Esophagus muscularis mucosa (tissue), 4 donors: ENCODE results near the gene ANKS1A.

Experiments
- EP300 ChIP-seq: sonication (generic); formaldehyde crosslinking; IDR thresholded peaks from one replicate; pipeline ENCODE4 v1.6.1; 2017; ENCODE audit warnings: antibody characterized with exemption
- POLR2A ChIP-seq: fragments of 450-650 bp; IDR thresholded peaks from one replicate; pipeline ENCODE4 v1.6.1; 2017; ENCODE audit warnings: antibody characterized with exemption, moderate library complexity, mild to moderate bottlenecking, low read depth
- POLR2AphosphoS5 ChIP-seq, 2 donors: sonication (generic); formaldehyde crosslinking; IDR thresholded peaks; one replicate each; pipeline ENCODE4 v1.6.1; 2017; ENCODE audit warnings: antibody characterized with exemption in 2 of 2
- TF ChIP-seq, protein P1 (sequence below), 3 experiments: fragments of 200-600 bp in 2 of 3; fragments of 450-650 bp in 1 of 3; sonication (generic) in 2 of 3; IDR thresholded peaks; one replicate each; pipeline ENCODE4 v1.5.1; 2017 to 2019; ENCODE audit warnings: antibody characterized with exemption in 3 of 3, mild to moderate bottlenecking in 2 of 3, moderate library complexity in 1 of 3

DNA sequence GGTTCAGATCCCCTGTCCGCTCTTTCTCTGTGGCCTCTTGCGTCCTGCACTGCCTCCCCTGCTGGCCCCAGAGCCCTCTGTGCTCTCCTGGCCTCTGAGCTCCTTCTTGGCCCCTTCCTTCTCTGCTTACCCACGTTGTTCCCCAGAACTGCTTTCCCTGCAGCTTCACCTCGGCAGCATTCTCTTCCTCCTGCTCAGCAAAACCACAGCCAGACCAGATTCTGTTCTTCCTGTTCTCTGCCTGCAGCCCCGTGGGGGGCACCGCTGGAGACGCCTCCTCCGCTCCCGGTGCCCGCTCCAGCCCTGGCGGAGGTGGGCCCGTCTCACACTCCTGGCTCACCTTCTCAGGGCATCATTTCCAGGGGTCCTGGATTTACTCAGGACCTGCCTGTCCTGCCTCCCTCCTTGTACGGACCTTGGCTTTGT lies 192.4 kb downstream of the ANKS1A start:
- TF ChIP-seq, protein P1, sequence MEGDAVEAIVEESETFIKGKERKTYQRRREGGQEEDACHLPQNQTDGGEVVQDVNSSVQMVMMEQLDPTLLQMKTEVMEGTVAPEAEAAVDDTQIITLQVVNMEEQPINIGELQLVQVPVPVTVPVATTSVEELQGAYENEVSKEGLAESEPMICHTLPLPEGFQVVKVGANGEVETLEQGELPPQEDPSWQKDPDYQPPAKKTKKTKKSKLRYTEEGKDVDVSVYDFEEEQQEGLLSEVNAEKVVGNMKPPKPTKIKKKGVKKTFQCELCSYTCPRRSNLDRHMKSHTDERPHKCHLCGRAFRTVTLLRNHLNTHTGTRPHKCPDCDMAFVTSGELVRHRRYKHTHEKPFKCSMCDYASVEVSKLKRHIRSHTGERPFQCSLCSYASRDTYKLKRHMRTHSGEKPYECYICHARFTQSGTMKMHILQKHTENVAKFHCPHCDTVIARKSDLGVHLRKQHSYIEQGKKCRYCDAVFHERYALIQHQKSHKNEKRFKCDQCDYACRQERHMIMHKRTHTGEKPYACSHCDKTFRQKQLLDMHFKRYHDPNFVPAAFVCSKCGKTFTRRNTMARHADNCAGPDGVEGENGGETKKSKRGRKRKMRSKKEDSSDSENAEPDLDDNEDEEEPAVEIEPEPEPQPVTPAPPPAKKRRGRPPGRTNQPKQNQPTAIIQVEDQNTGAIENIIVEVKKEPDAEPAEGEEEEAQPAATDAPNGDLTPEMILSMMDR (IDR thresholded peaks at IDR 0.05), result no peak
- TF ChIP-seq POLR2AphosphoS5 (IDR thresholded peaks at IDR 0.05) (no peak), POLR2A (no peak), EP300 (no peak)
